Activated CD4-positive, alpha-beta T cell treated with anti-CD3 and anti-CD28 coated beads, Interleukin-2, amount 10 ng/mL, durations not matched to agents 24 days and 14 days (primary cell): ENCODE data around the gene MLC1. TPM values are rescaled to one million over a fixed set of nuclear protein-coding genes. Genes with fewer than 3 reads are reported as not detected.

ENCODE experiments used
- DNase-seq: peaks from one replicate; pipeline ENCODE4 v3.0.0; 2022
- H3K27ac Mint-ChIP-seq: one replicate; pipeline ENCODE4 v1.8.0; 2022; ENCODE audit warnings: mild to moderate bottlenecking, mixed read lengths
- H3K27me3 Mint-ChIP-seq: one replicate; pipeline ENCODE4 v1.8.0; 2022; ENCODE audit warnings: mixed read lengths
- H3K36me3 Mint-ChIP-seq: one replicate; pipeline ENCODE4 v1.8.0; 2022; ENCODE audit warnings: low read depth, mild to moderate bottlenecking, mixed read lengths
- H3K4me1 Mint-ChIP-seq: one replicate; pipeline ENCODE4 v1.8.0; 2021; ENCODE audit warnings: mixed read lengths
- H3K4me3 Mint-ChIP-seq: one replicate; pipeline ENCODE4 v1.8.0; 2022; ENCODE audit warnings: mild to moderate bottlenecking, moderate library complexity, mixed read lengths
- H3K9me3 Mint-ChIP-seq: one replicate; pipeline ENCODE4 v1.8.0; 2021; ENCODE audit warnings: mixed read lengths
- intact Hi-C: fragments of 100-400 bp; cut with micrococcal nuclease; formaldehyde crosslinking; loops from one replicate; pipeline ENCODE4 v1.15.1; 2023
- total RNA-seq: library from RNA; stranded (reverse); gene quantifications from 2 replicates; pipeline ENCODE4 v1.2.3, GENCODE V29; 2022

MLC1 gene
- total RNA-seq, 1 donor from 2014 or later = not detected

- Mint-ChIP-seq H3K9me3 (no peaks in the 10 kb centered on the region), H3K4me1 (no peaks in the 10 kb centered on the region), H3K27ac (no peak overlapping the region), H3K27me3 (no peaks in the 10 kb centered on the region), H3K4me3 (no peak overlapping the region), H3K36me3 (no peaks in the 10 kb centered on the region)
- DNase-seq = no peak
- intact Hi-C loops = no loop called here
Measured at GRCh38 chr22:50035976-50036724, 49.1 kb downstream of the MLC1 start.

GRCh38 chr22:50035131-50035881 lies 49.9 kb downstream of the MLC1 start:
- H3K4me3 Mint-ChIP-seq = no peak overlapping the region
- no peaks in the 10 kb centered on the region for H3K36me3 Mint-ChIP-seq
- no peaks in the 10 kb centered on the region for H3K27me3 Mint-ChIP-seq
- intact Hi-C loops = no loop called here
- H3K4me1 Mint-ChIP-seq = no peaks in the 10 kb centered on the region
- H3K27ac Mint-ChIP-seq = no peak overlapping the region
- no peak for DNase-seq
- no peaks in the 10 kb centered on the region for H3K9me3 Mint-ChIP-seq

GRCh38 chr22:50034126-50035081 lies 50.8 kb downstream of the MLC1 start:
- no peak overlapping the region for H3K4me3 Mint-ChIP-seq
- H3K4me1 Mint-ChIP-seq = peaks cover 3% of the 10 kb centered on the region
- H3K36me3 Mint-ChIP-seq = no peaks in the 10 kb centered on the region
- intact Hi-C loops = no loop called here
- no peak overlapping the region for H3K27ac Mint-ChIP-seq
- H3K9me3 Mint-ChIP-seq = no peaks in the 10 kb centered on the region
- peaks cover 2% of the 10 kb centered on the region for H3K27me3 Mint-ChIP-seq
- DNase-seq = no peak

GRCh38 chr22:50032941-50033601 lies 52.2 kb downstream of the MLC1 start:
- H3K4me1 Mint-ChIP-seq = peaks cover 5% of the 10 kb centered on the region
- intact Hi-C loops = no loop called here
- H3K27me3 Mint-ChIP-seq = peaks cover 4% of the 10 kb centered on the region
- DNase-seq = no peak
- no peaks in the 10 kb centered on the region for H3K9me3 Mint-ChIP-seq
- no peak overlapping the region for H3K27ac Mint-ChIP-seq
- H3K36me3 Mint-ChIP-seq = no peaks in the 10 kb centered on the region
- no peak overlapping the region for H3K4me3 Mint-ChIP-seq

GRCh38 chr22:50032109-50032871 lies 52.9 kb downstream of the MLC1 start:
- H3K4me3 Mint-ChIP-seq = no peak overlapping the region
- peaks cover 6% of the 10 kb centered on the region for H3K27me3 Mint-ChIP-seq
- no peak for DNase-seq
- peaks cover 11% of the 10 kb centered on the region for H3K4me1 Mint-ChIP-seq
- H3K27ac Mint-ChIP-seq = no peak overlapping the region
- intact Hi-C loops = no loop called here
- no peaks in the 10 kb centered on the region for H3K9me3 Mint-ChIP-seq
- no peaks in the 10 kb centered on the region for H3K36me3 Mint-ChIP-seq

DNA sequence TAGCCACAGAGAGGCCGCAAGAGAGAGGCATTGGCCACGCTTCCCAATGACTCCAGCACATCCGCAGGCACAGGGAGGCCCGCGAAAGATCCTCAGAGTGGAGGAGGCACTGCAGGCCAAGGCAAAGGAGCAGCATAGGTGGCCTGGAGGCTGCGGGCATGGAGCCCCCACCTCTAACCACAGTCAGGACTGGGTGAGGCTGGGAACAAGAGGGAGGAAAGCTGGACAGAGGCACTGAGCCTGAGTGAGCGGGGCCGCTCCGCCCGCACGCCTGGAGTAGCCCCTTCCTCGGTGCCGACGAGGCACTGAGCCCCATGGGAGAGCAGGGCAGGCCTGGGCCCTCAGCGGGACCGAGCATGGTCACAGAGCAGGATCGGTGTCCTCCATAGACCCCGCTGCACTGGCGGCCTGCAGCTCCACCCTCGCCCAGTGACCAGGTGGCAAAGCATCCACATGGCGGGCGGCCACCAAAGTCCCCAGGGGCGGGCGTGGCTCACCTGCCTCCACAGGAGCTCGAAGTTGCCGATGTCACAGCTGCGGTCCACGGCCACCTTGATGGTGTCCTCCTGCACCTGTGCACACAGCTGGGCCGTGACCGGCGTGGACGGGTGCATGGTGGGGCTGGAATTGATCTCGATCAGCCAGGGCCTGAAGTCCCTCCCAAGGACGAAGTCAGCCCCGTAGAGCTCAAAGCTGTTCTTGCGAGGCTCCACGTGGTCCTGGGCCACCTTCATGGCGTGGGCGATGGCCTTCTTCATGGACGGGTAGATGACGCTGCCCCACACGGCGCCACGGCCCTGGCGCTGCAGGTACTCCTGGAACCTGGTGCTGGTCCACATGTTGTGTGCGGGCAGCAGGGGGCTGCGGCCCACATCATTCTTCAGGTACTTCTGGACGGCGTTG lies 53.8 kb downstream of the MLC1 start:
- DNase-seq = no peak
- Mint-ChIP-seq H3K27ac (no peak overlapping the region), H3K36me3 (no peaks in the 10 kb centered on the region), H3K9me3 (no peaks in the 10 kb centered on the region), H3K4me3 (no peak overlapping the region), H3K27me3 (peaks cover 6% of the 10 kb centered on the region), H3K4me1 (peaks cover 11% of the 10 kb centered on the region)
- intact Hi-C loops = loop anchor here (2.0 kb wide), 1 partner anchor 265 kb away; no protein-coding TSS in a partner anchor

- Mint-ChIP-seq H3K27ac (no peak overlapping the region), H3K27me3 (peaks cover 6% of the 10 kb centered on the region), H3K9me3 (no peaks in the 10 kb centered on the region), H3K36me3 (no peaks in the 10 kb centered on the region), H3K4me1 (peaks cover 11% of the 10 kb centered on the region), H3K4me3 (no peak overlapping the region)
- intact Hi-C loops = loop anchor here (1.0 to 2.0 kb wide), 3 partner anchors 37 to 264 kb away; no protein-coding TSS in a partner anchor
- DNase-seq = peak; percentile 95
Measured at GRCh38 chr22:50030297-50031188, 54.7 kb downstream of the MLC1 start.

DNA sequence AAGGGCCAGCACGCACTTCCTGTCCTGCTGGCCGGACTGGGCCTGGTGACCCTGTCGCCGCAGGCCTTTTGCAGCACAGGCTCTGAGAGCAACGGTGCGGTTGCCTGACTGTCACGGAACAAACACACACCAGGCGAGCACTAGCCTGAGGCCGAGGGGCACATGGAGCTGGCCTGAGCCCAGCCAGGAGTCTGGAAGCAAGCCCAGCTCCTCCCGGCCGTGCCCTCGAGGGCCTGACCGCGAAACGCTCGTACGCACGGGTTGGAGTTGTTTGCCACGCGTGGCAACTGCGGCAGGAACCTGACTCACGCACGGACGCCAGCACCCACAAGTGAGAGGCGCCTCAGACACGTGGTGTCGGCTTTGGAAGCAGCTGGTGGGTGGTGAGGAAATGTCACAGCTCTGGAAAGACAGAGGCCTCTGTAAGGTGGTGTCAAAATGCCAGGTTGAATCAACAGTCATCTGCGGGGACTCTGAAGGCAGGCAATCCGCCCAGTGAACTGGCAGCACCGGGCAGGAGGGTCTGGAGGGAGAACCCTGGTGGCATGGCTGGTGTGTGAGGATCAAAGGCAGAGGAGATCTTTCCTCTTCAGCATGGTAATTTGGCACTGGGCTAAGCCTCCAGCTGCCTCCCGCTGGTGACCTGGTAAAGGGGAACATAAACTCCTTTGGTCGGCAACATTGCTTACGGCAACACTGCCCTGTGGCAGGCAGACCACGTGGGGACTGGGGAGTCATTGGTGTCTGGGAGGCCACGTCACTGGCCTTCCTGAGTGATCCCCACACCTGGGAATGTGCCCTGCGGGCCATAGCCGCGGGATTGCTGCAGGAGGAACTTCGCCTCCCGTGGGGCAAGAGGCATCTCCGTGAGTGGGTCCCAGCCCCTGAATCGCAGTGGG lies 57.3 kb downstream of the MLC1 start:
- H3K27me3 Mint-ChIP-seq = peaks cover 9% of the 10 kb centered on the region
- DNase-seq = no peak
- peaks cover 14% of the 10 kb centered on the region for H3K4me1 Mint-ChIP-seq
- H3K36me3 Mint-ChIP-seq = no peaks in the 10 kb centered on the region
- intact Hi-C loops = no loop called here
- no peaks in the 10 kb centered on the region for H3K9me3 Mint-ChIP-seq
- H3K27ac Mint-ChIP-seq = peak overlapping the region; percentile 62
- H3K4me3 Mint-ChIP-seq = peak overlapping the region; percentile 30

GRCh38 chr22:50025993-50026392 lies 59.2 kb downstream of the MLC1 start:
- H3K27ac Mint-ChIP-seq = no peak overlapping the region
- intact Hi-C loops = no loop called here
- H3K36me3 Mint-ChIP-seq = no peaks in the 10 kb centered on the region
- peaks cover 9% of the 10 kb centered on the region for H3K27me3 Mint-ChIP-seq
- H3K4me3 Mint-ChIP-seq = no peak overlapping the region
- no peak for DNase-seq
- no peaks in the 10 kb centered on the region for H3K9me3 Mint-ChIP-seq
- H3K4me1 Mint-ChIP-seq = peaks cover 14% of the 10 kb centered on the region

DNA sequence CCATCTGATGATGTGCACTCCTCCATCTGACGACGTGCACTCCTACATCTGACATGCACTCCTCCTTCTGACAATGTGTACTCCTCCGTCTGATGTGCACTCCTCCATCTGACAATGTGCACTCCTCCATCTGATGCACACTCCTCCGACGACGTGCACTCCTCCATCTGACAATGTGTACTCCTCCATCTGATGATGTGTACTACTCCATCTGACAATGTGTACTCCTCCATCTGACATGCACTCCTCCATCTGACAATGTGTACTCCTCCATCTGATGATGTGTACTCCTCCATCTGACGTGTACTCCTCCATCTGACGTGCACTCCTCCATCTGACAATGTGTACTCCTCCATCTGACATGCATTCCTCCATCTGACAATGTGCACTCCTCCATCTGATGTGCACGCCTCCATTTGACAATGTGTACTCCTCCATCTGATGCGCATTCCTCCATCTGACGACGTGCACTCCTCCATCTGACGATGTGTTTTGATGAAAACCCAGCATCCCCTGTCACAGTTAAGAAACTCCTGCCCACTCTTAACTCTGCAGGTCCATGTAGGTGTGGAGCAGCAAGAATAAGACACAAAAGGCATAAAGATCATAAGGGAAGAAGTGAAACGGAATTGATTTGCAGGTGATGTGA lies 62.9 kb downstream of the MLC1 start:
- intact Hi-C loops = no loop called here
- no peak overlapping the region for H3K4me3 Mint-ChIP-seq
- no peak for DNase-seq
- peaks cover 5% of the 10 kb centered on the region for H3K27me3 Mint-ChIP-seq
- peaks cover 24% of the 10 kb centered on the region for H3K4me1 Mint-ChIP-seq
- no peaks in the 10 kb centered on the region for H3K9me3 Mint-ChIP-seq
- no peaks in the 10 kb centered on the region for H3K36me3 Mint-ChIP-seq
- H3K27ac Mint-ChIP-seq = no peak overlapping the region
